Measurements from ENCODE around the gene DSC1. TPM values are rescaled to one million over a fixed set of nuclear protein-coding genes. Genes with fewer than 3 reads are reported as not detected.

DSC1 gene
- total and polyA plus RNA-seq, 2 of the 4 experiments (the other 2 are of a cell fraction): not detected

DNA sequence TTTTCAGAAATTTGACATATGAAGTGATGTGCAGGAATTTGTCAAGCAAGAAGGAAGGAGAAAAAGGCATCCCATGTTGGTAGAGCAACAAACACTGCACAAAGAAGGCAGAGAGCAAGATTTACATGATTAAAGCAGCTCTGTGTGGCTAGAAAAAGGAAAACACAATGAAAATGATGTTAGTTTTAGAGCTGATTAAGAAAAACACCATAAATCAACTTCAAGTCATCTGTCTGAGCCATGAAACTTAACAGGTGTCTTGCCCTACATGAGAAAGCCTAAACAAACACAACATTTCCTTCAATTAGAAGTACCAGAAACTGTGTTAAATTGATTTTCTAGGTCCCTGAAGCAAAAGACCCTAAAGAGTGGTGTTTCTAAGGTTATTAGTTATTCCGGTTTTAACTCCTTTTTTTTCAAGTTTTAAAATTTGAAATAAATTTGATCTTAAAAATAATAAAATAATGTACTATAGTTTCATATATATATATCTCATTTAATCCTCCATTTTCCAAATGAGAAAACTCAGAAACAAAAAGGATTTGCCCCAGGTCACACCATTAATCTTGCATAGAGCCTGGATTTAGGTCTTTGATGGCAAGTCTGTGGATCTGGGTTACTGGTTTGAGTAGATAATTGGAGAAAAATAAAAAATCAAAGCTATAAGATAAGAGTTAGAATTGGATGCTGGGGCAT is 8.6 kb upstream of the DSC1 start:
- Histone ChIP-seq H2AK9ac (replicated peaks; ENCODE audit: low read depth, low read length, poor library complexity) (no peak overlapping the region), H2AK5ac (ENCODE audit: low read depth, low read length) (no peak overlapping the region), H4K8ac (ENCODE audit: low read depth in 2 of 2, low read length in 2 of 2) (no peak overlapping the region), H3K27ac (ENCODE audit: insufficient read depth, low read length) (no peak overlapping the region), H3K79me1 (ENCODE audit: low read depth in 1 of 2, low read length in 2 of 2) (no peaks in the 10 kb centered on the region), H3K18ac (ENCODE audit: low read depth, low read length) (no peak overlapping the region), H3K23ac (ENCODE audit: low read depth, low read length) (no peak overlapping the region), H4K20me1 (ENCODE audit: insufficient read depth, low read length) (no peaks in the 10 kb centered on the region), H3K9me1 (ENCODE audit: insufficient read depth, low read length) (no peaks in the 10 kb centered on the region), H3K9ac (ENCODE audit: low read depth, low read length) (no peak overlapping the region), H2BK20ac (ENCODE audit: low read depth, low read length) (no peak overlapping the region), H4K91ac (ENCODE audit: insufficient read depth, low read depth, low read length) (no peak overlapping the region), H3K9me3 (ENCODE audit: control insufficient read depth, insufficient read depth, low read length) (0 out of 2 replicates have a peak, but pooled peaks cover 2% of the 10 kb centered on the region), H3K27me3 (ENCODE audit: control insufficient read depth, insufficient read depth, low read length) (no peaks in the 10 kb centered on the region), H4K5ac (ENCODE audit: low read depth, low read length) (no peak overlapping the region), H3K36me3 (ENCODE audit: control insufficient read depth, insufficient read depth, low read length) (no peaks in the 10 kb centered on the region), H3K4ac (ENCODE audit: low read depth, low read length) (no peak overlapping the region), H3K4me1 (ENCODE audit: control insufficient read depth, insufficient read depth, low read length) (no peaks in the 10 kb centered on the region), H3K4me2 (ENCODE audit: low read depth, low read length) (no peak overlapping the region), H2AFZ (replicated peaks; ENCODE audit: low read length, poor library complexity) (no peak overlapping the region), H3K4me3 (ENCODE audit: insufficient read depth, low read depth, low read length) (no peak overlapping the region), H2BK120ac (ENCODE audit: low read depth, low read length) (no peak overlapping the region), H2BK5ac (ENCODE audit: low read depth, low read length, poor library complexity, severe bottlenecking) (no peak overlapping the region), H2BK15ac (ENCODE audit: low read depth, low read length) (no peak overlapping the region), H3K56ac (ENCODE audit: extremely low read depth, insufficient read depth, low read length) (no peak overlapping the region), H3K14ac (replicated peaks; ENCODE audit: low read depth, low read length) (no peak overlapping the region)
- ChIA-PET POLR2A (ENCODE audit: unreplicated experiment) (no interaction called here), CTCF (no interaction called here)
- TF ChIP-seq CEBPB (IDR thresholded peaks at IDR 0.05; ENCODE audit: low read depth, low read length) (no peak), RCOR1 (IDR thresholded peaks at IDR 0.05; ENCODE audit: insufficient replicate concordance, low read length) (no peak), RAD21 (IDR thresholded peaks at IDR 0.05; ENCODE audit: low read length) (no peak), MXI1 (IDR thresholded peaks at IDR 0.05; ENCODE audit: borderline replicate concordance, low read depth, low read length) (no peak), RFX5 (IDR thresholded peaks at IDR 0.05; ENCODE audit: low read depth, low read length) (no peak), NFE2L2 (IDR thresholded peaks at IDR 0.05; ENCODE audit: low read depth, low read length) (no peak), ELK1 (IDR thresholded peaks at IDR 0.05; ENCODE audit: borderline replicate concordance, low read depth, low read length) (no peak), BHLHE40 (IDR thresholded peaks at IDR 0.05; ENCODE audit: low read depth, low read length) (no peak), CHD1 (IDR thresholded peaks at IDR 0.05; ENCODE audit: low read depth, low read length) (no peak), FOS (IDR thresholded peaks at IDR 0.05; ENCODE audit: low read depth, low read length) (no peak), MAFK (IDR thresholded peaks at IDR 0.05; ENCODE audit: low read depth, low read length) (no peak), SMC3 (IDR thresholded peaks at IDR 0.05; ENCODE audit: low read depth, low read length) (no peak), POLR2A (IDR thresholded peaks at IDR 0.05; ENCODE audit: low read depth, low read length) (no peak)
- TF ChIP-seq, protein P1, sequence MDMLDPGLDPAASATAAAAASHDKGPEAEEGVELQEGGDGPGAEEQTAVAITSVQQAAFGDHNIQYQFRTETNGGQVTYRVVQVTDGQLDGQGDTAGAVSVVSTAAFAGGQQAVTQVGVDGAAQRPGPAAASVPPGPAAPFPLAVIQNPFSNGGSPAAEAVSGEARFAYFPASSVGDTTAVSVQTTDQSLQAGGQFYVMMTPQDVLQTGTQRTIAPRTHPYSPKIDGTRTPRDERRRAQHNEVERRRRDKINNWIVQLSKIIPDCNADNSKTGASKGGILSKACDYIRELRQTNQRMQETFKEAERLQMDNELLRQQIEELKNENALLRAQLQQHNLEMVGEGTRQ (IDR thresholded peaks at IDR 0.05; ENCODE audit: low read depth, low read length): no peak
- TF ChIP-seq, protein P2, sequence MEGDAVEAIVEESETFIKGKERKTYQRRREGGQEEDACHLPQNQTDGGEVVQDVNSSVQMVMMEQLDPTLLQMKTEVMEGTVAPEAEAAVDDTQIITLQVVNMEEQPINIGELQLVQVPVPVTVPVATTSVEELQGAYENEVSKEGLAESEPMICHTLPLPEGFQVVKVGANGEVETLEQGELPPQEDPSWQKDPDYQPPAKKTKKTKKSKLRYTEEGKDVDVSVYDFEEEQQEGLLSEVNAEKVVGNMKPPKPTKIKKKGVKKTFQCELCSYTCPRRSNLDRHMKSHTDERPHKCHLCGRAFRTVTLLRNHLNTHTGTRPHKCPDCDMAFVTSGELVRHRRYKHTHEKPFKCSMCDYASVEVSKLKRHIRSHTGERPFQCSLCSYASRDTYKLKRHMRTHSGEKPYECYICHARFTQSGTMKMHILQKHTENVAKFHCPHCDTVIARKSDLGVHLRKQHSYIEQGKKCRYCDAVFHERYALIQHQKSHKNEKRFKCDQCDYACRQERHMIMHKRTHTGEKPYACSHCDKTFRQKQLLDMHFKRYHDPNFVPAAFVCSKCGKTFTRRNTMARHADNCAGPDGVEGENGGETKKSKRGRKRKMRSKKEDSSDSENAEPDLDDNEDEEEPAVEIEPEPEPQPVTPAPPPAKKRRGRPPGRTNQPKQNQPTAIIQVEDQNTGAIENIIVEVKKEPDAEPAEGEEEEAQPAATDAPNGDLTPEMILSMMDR (conservative IDR thresholded peaks at IDR 0.05; ENCODE audit: low read depth, low read length): no peak
- no TSS peak for BruUV-seq (replicated peaks)
- ATAC-seq (ENCODE audit: low read depth) (no peak), DNase-seq (no peak)
- no CpG with 5 or more reads among the region's 1 CpG for WGBS, 2 experiments (ENCODE audit: extremely low coverage in 2 of 2, insufficient read length in 1 of 2)
- in situ Hi-C loops (cut with MboI; ENCODE audit: low sequenced_read_pairs): no loop called here
- intact Hi-C loops (cut with micrococcal nuclease): no loop called here
- dilution Hi-C loops (cut with HindIII; ENCODE audit: low sequenced_read_pairs, unreplicated experiment): no loop called here
